Measurements from ENCODE around the gene RANBP1.

RANBP1 gene

GRCh38 chr22:20089226-20089976 is 26.5 kb upstream of the RANBP1 start:
- no peak for DNase-seq (ENCODE audit: low spot score)

- DNase-seq (ENCODE audit: low spot score), result no peak
Measured at GRCh38 chr22:20089977-20090729, 25.8 kb upstream of the RANBP1 start.

- DNase-seq (ENCODE audit: low spot score), result no peak
Measured at GRCh38 chr22:20090730-20091240, 25.1 kb upstream of the RANBP1 start.

DNA sequence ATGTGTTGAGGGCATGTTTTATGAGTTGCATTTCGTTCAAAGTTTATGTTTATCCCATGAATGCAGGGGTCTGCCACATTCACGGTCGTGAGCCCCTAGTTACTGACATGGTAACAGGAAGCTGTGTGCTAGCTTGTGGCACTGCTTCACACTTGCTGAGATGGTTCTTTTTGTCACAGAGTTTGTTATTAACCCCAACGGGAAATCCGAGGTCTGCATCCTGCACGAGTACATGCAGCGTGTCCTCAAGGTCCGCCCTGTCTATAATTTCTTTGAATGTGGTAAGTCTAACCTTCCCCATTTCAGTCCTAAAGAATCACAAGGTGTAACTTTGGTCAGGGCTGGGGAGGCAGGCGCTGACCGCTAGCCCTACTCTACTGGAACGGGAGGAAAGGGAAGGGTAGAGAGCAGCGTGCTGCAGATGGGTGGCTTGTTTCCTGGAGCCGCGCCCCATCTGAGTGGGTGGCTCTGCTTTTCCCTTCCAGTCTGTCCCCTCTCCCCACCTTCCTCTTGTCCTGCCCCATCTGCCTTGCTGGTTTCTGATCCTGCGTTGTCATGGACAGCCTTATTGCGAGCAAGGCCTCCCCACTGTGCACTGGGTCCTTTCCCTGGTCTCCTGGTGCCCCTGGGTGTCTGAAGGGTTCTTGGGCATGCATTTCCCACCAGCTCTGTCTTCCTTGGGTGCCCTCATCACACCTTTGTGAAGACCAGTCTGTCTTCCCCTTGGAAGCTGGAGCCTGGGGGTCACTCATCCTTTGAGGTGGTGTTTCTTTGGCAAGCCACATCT is 24.0 kb upstream of the RANBP1 start:
- DNase-seq (ENCODE audit: low spot score), result no peak

GRCh38 chr22:20092477-20092854 is 23.4 kb upstream of the RANBP1 start:
- no peak for DNase-seq (ENCODE audit: low spot score)

DNA sequence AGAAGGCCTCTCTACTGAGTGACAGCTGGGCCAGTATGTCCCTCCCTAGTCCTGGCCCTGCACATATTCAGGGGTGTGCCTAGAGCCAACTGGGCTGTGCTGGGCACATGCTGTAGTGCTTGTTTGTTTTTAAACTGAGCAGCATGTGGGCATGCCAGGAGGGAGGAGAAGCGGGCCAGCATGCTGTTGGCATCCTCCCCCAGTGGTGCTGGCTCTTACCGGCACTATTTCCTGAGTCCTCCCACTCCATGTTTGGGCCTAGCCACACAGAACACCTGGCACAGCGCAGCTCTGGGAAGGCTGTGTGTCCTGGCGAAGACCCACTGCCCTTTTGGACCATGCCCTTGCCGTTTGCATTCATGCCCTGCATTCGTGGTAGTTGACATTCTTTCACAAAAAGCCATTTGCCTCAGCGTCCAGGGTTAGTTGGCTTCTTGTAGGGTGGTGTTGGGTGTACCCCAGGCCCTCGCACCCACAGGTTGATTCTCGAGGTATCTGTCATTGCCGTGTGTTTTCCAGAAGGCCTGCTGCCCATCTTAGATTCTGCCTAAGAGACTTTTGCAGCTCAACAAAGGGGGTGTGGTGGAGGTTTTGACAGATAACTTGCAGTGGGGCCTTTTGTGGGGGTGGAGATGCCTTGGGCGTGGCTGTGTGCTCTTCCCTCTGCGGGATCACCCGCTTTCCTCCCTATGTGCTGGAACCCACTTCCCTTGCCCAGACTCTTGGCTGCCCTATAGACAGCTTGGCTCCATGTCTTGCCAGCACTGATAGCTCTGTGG is 22.3 kb upstream of the RANBP1 start:
- DNase-seq (ENCODE audit: low spot score), result no peak

- DNase-seq (ENCODE audit: low spot score), result no peak
Measured at GRCh38 chr22:20094197-20094807, 21.6 kb upstream of the RANBP1 start.

DNA sequence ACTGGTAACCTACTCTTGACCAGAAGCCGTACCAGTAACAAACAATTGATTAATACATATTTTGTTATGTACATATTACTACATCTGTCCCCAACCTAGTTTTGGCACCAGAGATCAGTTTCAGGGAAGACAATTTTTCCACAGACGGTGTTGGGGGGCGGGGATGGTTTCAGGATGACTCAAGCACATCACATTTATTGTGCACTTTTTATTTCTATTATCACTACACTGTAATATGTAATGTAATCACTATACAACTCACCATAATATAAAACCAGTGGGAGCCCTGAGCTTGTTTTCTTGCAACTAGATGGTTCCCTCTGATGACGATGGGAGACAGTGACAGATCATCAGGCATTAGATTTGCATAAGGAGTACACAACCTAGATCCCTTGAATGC is 20.4 kb upstream of the RANBP1 start:
- DNase-seq (ENCODE audit: low spot score), result no peak

DNA sequence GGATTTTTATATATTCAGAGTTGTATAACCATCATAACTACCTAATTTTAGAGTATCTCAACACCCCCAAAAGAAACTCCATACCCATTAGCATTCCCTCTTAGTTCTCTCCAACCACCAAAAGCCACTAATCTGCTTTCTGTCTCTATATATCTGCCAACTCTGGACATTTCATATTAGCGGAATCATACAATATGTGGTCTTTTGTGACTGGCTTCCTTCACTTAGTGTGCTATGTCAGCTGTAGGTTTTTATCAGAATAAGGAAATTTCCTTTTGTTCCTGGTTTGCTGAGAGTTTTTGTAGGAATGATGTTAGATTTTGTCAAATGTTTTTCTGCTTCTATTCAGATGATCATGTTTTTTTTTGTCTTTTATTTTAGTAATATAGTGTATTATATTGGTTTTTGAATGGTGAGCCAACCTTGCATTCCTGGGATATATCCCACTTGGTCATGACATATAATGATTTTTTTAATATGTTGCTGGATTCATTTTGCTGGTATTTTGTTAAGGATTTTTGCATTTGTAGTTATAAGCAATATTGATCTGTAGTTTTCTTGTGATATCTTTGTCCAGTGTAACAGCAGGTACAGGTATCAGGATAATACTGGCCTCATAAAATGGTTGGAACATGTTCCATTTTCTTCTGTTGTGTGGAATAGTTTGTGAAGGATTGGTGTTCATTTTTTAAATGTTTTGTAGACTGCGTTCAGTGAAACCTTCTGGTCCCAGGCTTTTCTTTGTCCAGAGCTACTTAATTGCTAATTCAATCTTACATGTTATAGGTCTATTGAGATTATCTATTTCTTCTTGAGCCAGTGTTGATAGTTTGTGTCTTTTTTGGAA is 19.1 kb upstream of the RANBP1 start:
- no peak for DNase-seq (ENCODE audit: low spot score)

GRCh38 chr22:20099099-20099711 is 16.7 kb upstream of the RANBP1 start:
- no peak for DNase-seq (ENCODE audit: low spot score)

DNA sequence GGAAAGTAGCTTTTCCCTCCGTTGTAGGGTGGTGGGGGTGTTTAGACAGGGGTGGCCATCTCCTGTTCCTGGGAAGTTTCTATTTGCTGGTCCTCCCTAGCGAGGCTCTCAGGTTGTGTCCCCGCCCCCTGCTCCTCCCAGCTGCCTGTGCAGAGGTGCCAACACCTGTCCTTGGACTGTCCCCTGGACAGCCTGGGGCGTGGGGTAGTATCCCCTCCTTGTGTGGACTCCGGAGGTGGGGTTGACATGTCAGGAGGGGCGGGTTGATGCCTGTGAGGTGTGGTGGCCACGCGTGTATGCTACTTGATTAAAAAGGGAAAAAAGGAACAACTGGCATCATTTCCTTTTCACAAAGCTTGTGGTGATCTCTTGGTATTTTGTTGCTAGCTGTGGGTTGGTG is 14.3 kb upstream of the RANBP1 start:
- no peak for DNase-seq (ENCODE audit: low spot score)

DNA sequence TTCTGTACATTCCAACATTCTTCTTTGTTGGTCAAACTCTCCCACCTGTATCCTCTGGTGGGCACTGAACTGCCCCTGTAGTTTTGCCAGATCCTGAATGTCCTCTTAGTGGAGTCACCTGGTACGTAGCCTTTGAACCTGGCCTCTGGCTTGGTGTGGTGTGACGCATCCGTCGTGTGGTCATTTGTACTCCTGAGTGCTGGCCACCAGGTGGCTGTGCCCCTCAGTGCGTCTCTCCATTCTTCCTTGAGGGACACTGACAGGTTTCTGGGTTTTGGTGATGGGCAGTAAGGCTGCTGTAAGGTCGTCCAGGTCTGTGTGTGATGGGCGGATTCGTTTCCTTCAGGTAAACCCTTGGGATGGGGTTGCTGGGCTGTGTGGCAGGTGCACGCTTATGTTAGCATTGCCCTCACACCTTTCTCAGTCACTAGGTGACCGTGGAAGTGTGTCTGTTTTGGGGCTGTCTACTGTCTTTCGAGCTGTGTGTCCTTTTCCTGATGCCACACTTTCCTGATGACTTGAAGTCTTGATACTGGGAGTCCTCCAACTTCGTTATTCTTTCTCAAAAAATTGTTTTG is 13.6 kb upstream of the RANBP1 start:
- DNase-seq (ENCODE audit: low spot score), result no peak

DNA sequence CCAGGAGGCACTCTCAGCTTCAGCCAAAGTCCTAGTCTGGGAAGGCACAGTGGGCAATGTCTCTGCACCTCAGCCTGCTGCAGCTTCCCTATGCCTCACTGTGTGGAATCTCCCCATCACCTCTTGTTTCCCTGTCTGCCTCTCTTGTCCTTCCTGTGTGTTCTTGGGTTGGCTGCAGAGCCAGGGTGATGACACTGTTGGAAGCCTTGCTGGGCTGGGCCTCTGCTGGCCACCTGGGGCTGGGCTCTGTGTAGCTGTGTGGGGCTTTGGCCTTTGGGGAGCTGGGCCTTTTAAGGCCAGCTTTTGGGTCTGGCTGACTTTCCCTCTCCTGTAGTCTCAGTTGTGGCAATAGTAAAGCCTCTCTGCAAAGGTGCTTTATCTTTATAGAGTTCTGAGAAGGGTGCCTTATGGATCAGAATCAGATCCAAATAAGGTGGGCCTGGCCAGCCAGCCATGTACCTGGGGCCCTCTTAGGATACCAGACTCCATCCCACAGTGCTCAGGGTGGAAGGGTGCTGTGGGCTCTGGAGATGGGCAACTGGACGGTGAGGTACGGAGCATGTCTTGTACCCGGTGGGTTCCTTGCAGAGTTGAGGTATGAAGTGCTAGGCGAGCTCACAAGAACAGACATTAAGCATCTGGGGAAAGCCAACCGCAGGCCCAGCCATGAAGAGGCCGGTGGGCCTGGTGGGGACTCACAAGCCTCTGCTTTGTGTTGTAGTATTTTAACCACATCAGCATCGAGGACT is 10.3 kb upstream of the RANBP1 start:
- DNase-seq (ENCODE audit: low spot score), result no peak

DNA sequence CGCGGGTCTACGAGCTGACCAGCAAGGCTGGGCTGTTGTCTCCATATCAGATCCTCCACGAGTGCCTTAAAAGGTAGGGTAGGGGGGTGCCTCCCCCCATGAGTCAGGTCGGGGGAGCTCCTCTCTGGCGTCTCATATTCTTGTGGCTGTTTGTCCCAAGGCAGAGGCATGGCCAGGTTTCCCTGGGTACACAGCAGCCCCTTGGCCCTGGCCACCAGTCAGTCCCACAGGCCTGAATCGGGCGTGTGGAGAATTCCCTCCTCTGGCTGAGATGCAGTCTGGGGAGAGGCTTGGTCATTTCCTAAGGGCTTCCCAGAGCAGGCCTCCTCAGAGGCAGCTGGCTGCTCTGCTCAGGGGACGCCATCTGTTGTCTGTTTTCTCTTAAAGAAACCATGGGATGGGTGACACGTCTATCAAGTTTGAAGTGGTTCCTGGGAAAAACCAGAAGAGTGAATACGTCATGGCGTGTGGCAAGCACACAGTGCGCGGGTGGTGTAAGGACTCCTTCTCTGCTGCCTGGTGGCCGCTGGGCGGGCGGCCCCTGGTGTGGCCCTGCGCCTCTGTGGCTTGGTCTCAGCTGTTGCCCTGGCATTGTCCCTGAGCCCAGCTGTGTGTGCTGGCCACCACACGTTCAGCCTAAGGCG is 9.6 kb upstream of the RANBP1 start:
- DNase-seq (ENCODE audit: low spot score), result no peak

DNA sequence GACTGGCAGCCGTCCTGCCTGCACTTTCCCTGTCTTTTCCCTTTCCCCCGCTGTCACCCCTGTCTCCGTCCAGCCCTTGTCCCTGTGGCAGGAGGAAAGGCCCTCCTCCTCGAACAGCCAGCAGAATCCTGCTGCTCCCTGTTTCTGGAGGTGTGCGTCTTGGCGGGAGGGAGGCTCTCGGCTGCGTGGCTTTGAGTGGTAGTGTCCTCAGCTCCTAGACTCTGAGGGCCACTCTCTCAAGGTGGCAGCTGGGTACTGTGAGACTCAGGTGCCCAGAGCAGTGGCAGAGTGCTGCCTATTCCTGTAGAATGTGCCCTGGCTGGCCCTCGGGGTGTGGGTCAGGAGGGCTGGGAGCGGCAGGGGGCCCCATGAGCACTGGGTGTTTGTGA is 9.1 kb upstream of the RANBP1 start:
- DNase-seq (ENCODE audit: low spot score), result no peak

DNA sequence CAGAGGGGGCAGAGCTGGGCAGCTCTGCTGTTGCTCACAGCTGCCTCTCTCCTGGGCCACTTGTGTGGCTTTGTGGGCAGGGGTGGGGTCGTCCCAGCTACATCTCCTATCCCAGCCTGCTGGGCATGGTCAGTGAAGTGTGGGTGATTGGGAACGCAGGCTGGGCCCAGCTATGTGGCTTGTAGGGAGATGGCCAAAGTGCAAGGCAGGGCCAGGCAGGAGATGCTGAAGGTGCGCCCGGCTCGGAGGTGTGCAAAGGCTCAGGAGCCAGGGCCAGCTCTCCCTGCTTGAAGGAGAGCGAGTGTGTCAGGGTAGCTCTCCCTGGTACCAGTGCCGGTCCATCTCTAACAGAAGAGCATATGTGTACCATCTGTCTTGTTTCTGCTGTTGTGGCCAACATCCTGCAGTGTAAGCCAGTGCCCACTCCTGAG is 8.4 kb upstream of the RANBP1 start:
- DNase-seq (ENCODE audit: low spot score), result no peak

GRCh38 chr22:20107951-20108756 is 7.8 kb upstream of the RANBP1 start:
- no peak for DNase-seq (ENCODE audit: low spot score)

Measured in kidney capillary endothelial cell (primary cell).